Caco-2 (cell line): Measurements from ENCODE around the gene CACNA1D. TPM values are rescaled to one million over a fixed set of nuclear protein-coding genes. Genes with fewer than 3 reads are reported as not detected.
"Not testable (repeated sequence)": the region's sequence is repeated elsewhere in the genome, so short reads cannot be mapped to it uniquely, and the experiment has no call there.

Experiments
- BruUV-seq: library from RNA; stranded (reverse); fragments of 400-500 nt; replicated peaks from 2 replicates; lab custom pipeline; 2021; lab: Mats Ljungman, UMichigan
- CTCF ChIA-PET: fragments of 300-600 bp; sonication (Branson Sonifier 250); formaldehyde crosslinking; loops from one replicate; lab custom pipeline; 2022; ENCODE audit warnings: antibody characterized with exemption; lab: Charles Lee
- POLR2A ChIA-PET: fragments of 300-600 bp; sonication (Branson Sonifier 250); formaldehyde crosslinking; loops from one replicate; lab custom pipeline; 2022; ENCODE audit warnings: antibody characterized with exemption; lab: Charles Lee
- DNase-seq, 2 experiments: peaks; one replicate each; pipeline versions ENCODE4 v3.0.0 to v3.0.0-alpha.2; 2020 to 2022
- H3K27me3 ChIP-seq: replicated peaks from 2 replicates; pipeline ENCODE4 v1.6.0; 2011; ENCODE audit warnings: low read length; ENCODE audit not compliant: control insufficient read depth, insufficient read depth
- H3K36me3 ChIP-seq: 2 replicates; pipeline ENCODE4 v1.5.1; 2011; ENCODE audit warnings: low read length; ENCODE audit not compliant: control insufficient read depth, insufficient read depth
- H3K4me1 ChIP-seq: fragments of 250-450 bp; sonication (Bioruptor Pico); 2 replicates; pipeline ENCODE4 v1.5.1; 2020; ENCODE audit warnings: mild to moderate bottlenecking
- H3K4me3 ChIP-seq: 2 replicates; pipeline ENCODE4 v1.5.1; 2011; ENCODE audit warnings: low read depth, mild to moderate bottlenecking, control low read depth, low read length
- H3K9me3 ChIP-seq: fragments of 250-450 bp; sonication (Bioruptor Pico); 2 replicates; pipeline ENCODE4 v1.5.1; 2020; ENCODE audit warnings: mild to moderate bottlenecking, moderate library complexity
- H3K27ac Mint-ChIP-seq: one replicate; pipeline ENCODE4 v1.8.0; 2022; ENCODE audit warnings: mixed read lengths; ENCODE audit not compliant: unreplicated experiment
- H3K27me3 Mint-ChIP-seq: one replicate; pipeline ENCODE4 v1.8.0; 2022; ENCODE audit warnings: mixed read lengths; ENCODE audit not compliant: insufficient read depth, unreplicated experiment
- H3K36me3 Mint-ChIP-seq: one replicate; pipeline ENCODE4 v1.8.0; 2022; ENCODE audit warnings: mild to moderate bottlenecking, mixed read lengths; ENCODE audit not compliant: insufficient read depth, unreplicated experiment
- H3K4me1 Mint-ChIP-seq: one replicate; pipeline ENCODE4 v1.8.0; 2022; ENCODE audit warnings: low read depth, mixed read lengths; ENCODE audit not compliant: unreplicated experiment
- H3K4me3 Mint-ChIP-seq: one replicate; pipeline ENCODE4 v1.8.0; 2022; ENCODE audit warnings: mild to moderate bottlenecking, moderate library complexity, mixed read lengths; ENCODE audit not compliant: unreplicated experiment
- H3K9me3 Mint-ChIP-seq: one replicate; pipeline ENCODE4 v1.8.0; 2022; ENCODE audit warnings: mixed read lengths; ENCODE audit not compliant: unreplicated experiment
- CTCF ChIP-seq, 2 experiments: fragments of 200-600 bp in 1 of 2; IDR thresholded peaks; 1 replicate in 1 of 2; 2 replicates in 1 of 2; pipeline versions ENCODE4 v1.5.1 to v1.8.0; 2011 to 2022; ENCODE audit warnings: antibody characterized with exemption in 1 of 2, control low read depth in 1 of 2, inconsistent platforms in 1 of 2, low read depth in 1 of 2, low read length in 1 of 2, mild to moderate bottlenecking in 1 of 2, moderate library complexity in 1 of 2; ENCODE audit not compliant: insufficient read depth in 1 of 2, severe bottlenecking in 1 of 2, unreplicated experiment in 1 of 2
- intact Hi-C: fragments of 100-400 bp; cut with micrococcal nuclease; formaldehyde crosslinking; loops from one replicate; pipeline ENCODE4 v1.10.0; 2022; ENCODE audit not compliant: unreplicated experiment
- total RNA-seq: library from RNA; stranded (reverse); gene quantifications from 2 replicates; pipeline ENCODE4 v1.2.3, GENCODE V29; 2022

The CACNA1D gene
- total RNA-seq, 1 experiment from 2014 or later = 13.3 TPM

DNA sequence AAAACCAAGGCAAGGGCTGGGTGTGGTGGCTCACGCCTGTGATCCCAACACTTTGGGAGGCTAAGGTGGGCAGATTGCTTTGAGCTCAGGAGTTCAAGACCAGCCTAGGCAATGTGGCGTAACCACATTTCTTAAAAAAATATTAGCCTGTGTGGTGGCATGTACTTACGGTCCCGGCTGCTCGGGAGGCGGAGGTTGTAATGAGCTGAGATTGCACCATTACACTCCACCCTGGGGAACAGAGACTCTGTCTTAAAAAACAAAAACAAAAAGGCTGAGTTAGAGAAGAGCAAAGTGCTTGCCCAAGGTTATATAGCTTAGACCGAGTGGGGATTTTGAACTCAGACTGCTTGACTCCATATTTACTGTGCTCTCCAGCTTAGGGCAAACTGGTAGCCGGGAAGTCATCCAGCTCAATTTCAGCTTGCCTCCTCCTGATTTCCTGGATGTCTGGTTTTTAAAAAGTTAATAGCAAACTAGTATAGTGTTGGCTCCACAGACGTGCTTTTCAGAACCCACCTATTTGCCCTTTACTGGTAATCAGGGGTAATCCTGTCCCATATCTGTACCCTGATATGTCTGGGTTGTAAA is 138.9 kb downstream of the CACNA1D start:
- Histone ChIP-seq H3K4me3 (no peak overlapping the region), H3K36me3 (no peaks in the 10 kb centered on the region), H3K27me3 (no peaks in the 10 kb centered on the region), H3K9me3 (no peaks in the 10 kb centered on the region), H3K4me1 (no peaks in the 10 kb centered on the region)
- no peak overlapping the region for H3K27ac Mint-ChIP-seq
- no peaks in the 10 kb centered on the region for H3K36me3 Mint-ChIP-seq
- BruUV-seq = no TSS peak
- no peaks in the 10 kb centered on the region for H3K4me1 Mint-ChIP-seq
- no peaks in the 10 kb centered on the region for H3K27me3 Mint-ChIP-seq
- ChIA-PET POLR2A (no interaction called here), CTCF (no interaction called here)
- DNase-seq = no peak
- intact Hi-C loops = no loop called here
- no peak overlapping the region for H3K4me3 Mint-ChIP-seq
- peaks cover 9% of the 10 kb centered on the region for H3K9me3 Mint-ChIP-seq
- TF ChIP-seq CTCF (IDR thresholded peaks at IDR 0.05; ENCODE audit: insufficient read depth in 1 of 2, low read depth in 1 of 2, low read length in 1 of 2, severe bottlenecking in 1 of 2, unreplicated experiment in 1 of 2) = no peak

GRCh38 chr3:53635041-53635440 is 140.6 kb downstream of the CACNA1D start:
- Mint-ChIP-seq H3K4me1 (no peaks in the 10 kb centered on the region), H3K9me3 (peaks cover 9% of the 10 kb centered on the region), H3K4me3 (no peak overlapping the region), H3K27me3 (no peaks in the 10 kb centered on the region), H3K27ac (no peak overlapping the region), H3K36me3 (no peaks in the 10 kb centered on the region)
- POLR2A ChIA-PET = no interaction called here
- DNase-seq = no peak
- intact Hi-C loops = no loop called here
- CTCF ChIA-PET = no interaction called here
- no peak overlapping the region for H3K4me3 ChIP-seq
- H3K4me1 ChIP-seq = no peaks in the 10 kb centered on the region
- no TSS peak for BruUV-seq
- no peak for TF ChIP-seq CTCF (IDR thresholded peaks at IDR 0.05; ENCODE audit: insufficient read depth in 1 of 2, low read depth in 1 of 2, low read length in 1 of 2, severe bottlenecking in 1 of 2, unreplicated experiment in 1 of 2)
- no peaks in the 10 kb centered on the region for H3K27me3 ChIP-seq
- no peaks in the 10 kb centered on the region for H3K9me3 ChIP-seq
- H3K36me3 ChIP-seq = no peaks in the 10 kb centered on the region

- H3K4me1 ChIP-seq, H3K9me3 ChIP-seq, H3K9me3 Mint-ChIP-seq, DNase-seq, POLR2A ChIA-PET, intact Hi-C loops, H3K27ac Mint-ChIP-seq, CTCF ChIA-PET, H3K36me3 ChIP-seq, H3K4me3 Mint-ChIP-seq, H3K27me3 Mint-ChIP-seq, H3K4me1 Mint-ChIP-seq, H3K4me3 ChIP-seq, BruUV-seq, H3K27me3 ChIP-seq, H3K36me3 Mint-ChIP-seq: not testable (repeated sequence)
These were observed 144.4 kb downstream of the CACNA1D start for GRCh38 chr3:53638806-53639205.
